HepG2 (cell line): ENCODE measurements around the gene SYNM. TPM values are rescaled to one million over a fixed set of nuclear protein-coding genes. Genes with fewer than 3 reads are reported as not detected.

Experiments
- ATAC-seq: fragments of 200-7000 bp; cut with Tn5 transposase; 3 replicates; pipeline ENCODE4 v1.9.1; 2020; ENCODE audit warnings: mild to moderate bottlenecking, moderate library complexity
- BruUV-seq: library from RNA; stranded (reverse); fragments of 400-500 nt; replicated peaks from 2 replicates; lab custom pipeline; 2021; lab: Mats Ljungman, UMichigan
- CTCF ChIA-PET: fragments of 300-600 bp; formaldehyde crosslinking; extraction: SDS; loops from one replicate; lab custom pipeline; 2021; ENCODE audit warnings: low total read pairs, inconsistent platforms, low intra/inter-chr PET ratio; lab: Yijun Ruan, JAX
- POLR2A ChIA-PET: fragments of 350-600 bp; sonication (Branson Sonifier 250); formaldehyde crosslinking; loops from one replicate; lab custom pipeline; 2020; ENCODE audit warnings: antibody characterized with exemption, inconsistent platforms; lab: Yijun Ruan, JAX
- DNase-seq: peaks from one replicate; pipeline ENCODE4 v3.0.0-alpha.2; 2015; ENCODE audit warnings: low spot score
- FAIRE-seq: peaks from 3 replicates; lab custom pipeline; 2011; peaks lifted over from hg19 to GRCh38; lab: Jason Lieb, UNC
- H2AFZ ChIP-seq: one replicate; pipeline ENCODE4 v1.6.1; 2011; ENCODE audit warnings: low read length, inconsistent platforms
- H3K27ac ChIP-seq: fragments of 300-600 bp; 3 replicates; pipeline ENCODE4 v1.8.0; 2011; ENCODE audit warnings: mixed run types, mild to moderate bottlenecking, mixed read lengths, low read length, inconsistent platforms; ENCODE audit not compliant: insufficient read depth; ENCODE audit errors: extremely low read length
- H3K27me3 ChIP-seq, 2 experiments: fragments of 200-600 bp in 1 of 2; 2 replicates in 1 of 2; 3 replicates in 1 of 2; pipeline versions ENCODE4 v1.6.0 to v1.8.0; 2011; ENCODE audit warnings: low read length in 2 of 2, mild to moderate bottlenecking in 2 of 2, moderate library complexity in 2 of 2, inconsistent platforms in 1 of 2; ENCODE audit not compliant: insufficient read depth in 2 of 2, control insufficient read depth in 1 of 2
- H3K36me3 ChIP-seq, 2 experiments: fragments of 200-600 bp in 1 of 2; replicated peaks in 1 of 2; 2 replicates in 1 of 2; 3 replicates in 1 of 2; pipeline versions ENCODE4 v1.5.1 to v1.8.0; 2011; ENCODE audit warnings: low read length in 2 of 2, inconsistent platforms in 1 of 2; ENCODE audit not compliant: insufficient read depth in 2 of 2, control insufficient read depth in 1 of 2
- H3K4me1 ChIP-seq: 2 replicates; pipeline ENCODE4 v1.5.1; 2012; ENCODE audit warnings: low read length, inconsistent platforms; ENCODE audit not compliant: insufficient read depth
- H3K4me2 ChIP-seq: 2 replicates; pipeline ENCODE4 v1.6.0; 2011; ENCODE audit warnings: low read depth, low read length, inconsistent platforms
- H3K4me3 ChIP-seq, 3 experiments: fragments of 200-600 bp in 1 of 3; sonication (generic), shearing (Covaris generic) in 1 of 3; replicated peaks in 1 of 3; 2 replicates each; pipeline ENCODE4 v1.5.1; 2011 to 2016; ENCODE audit warnings: low read length in 3 of 3, inconsistent platforms in 2 of 3, low read depth in 2 of 3, mild to moderate bottlenecking in 2 of 3, control low read depth in 1 of 3, mixed read lengths in 1 of 3; ENCODE audit not compliant: insufficient read depth in 1 of 3
- H3K79me2 ChIP-seq: one replicate; pipeline ENCODE4 v1.6.1; 2011; ENCODE audit warnings: low read length, inconsistent platforms; ENCODE audit not compliant: insufficient read depth
- H3K9ac ChIP-seq: 2 replicates; pipeline ENCODE4 v1.6.0; 2011; ENCODE audit warnings: mild to moderate bottlenecking, low read depth, low read length, inconsistent platforms; ENCODE audit not compliant: insufficient read depth
- H3K9me3 ChIP-seq: 2 replicates; pipeline ENCODE4 v1.5.1; 2012; ENCODE audit warnings: mild to moderate bottlenecking, low read length
- H4K20me1 ChIP-seq: 2 replicates; pipeline ENCODE4 v1.6.0; 2011; ENCODE audit warnings: inconsistent platforms, mild to moderate bottlenecking, low read length, moderate library complexity; ENCODE audit not compliant: insufficient read depth
- ADNP ChIP-seq: sonication (generic); formaldehyde crosslinking; IDR thresholded peaks from 2 replicates; pipeline ENCODE4 v1.4.0; 2020; ENCODE audit warnings: missing genetic modification reagents
- AHR ChIP-seq: IDR thresholded peaks from 2 replicates; pipeline ENCODE4 v1.6.1; 2018; ENCODE audit warnings: missing genetic modification reagents, missing compliant biosample characterization
- ZFX ChIP-seq: sonication (generic); formaldehyde crosslinking; IDR thresholded peaks from 2 replicates; pipeline ENCODE4 v1.4.0; 2020; ENCODE audit warnings: mild to moderate bottlenecking, low read depth, missing genetic modification reagents, moderate library complexity
- ZMYM2 ChIP-seq: sonication (generic); formaldehyde crosslinking; IDR thresholded peaks from 2 replicates; pipeline ENCODE4 v1.8.0; 2022; ENCODE audit warnings: mild to moderate bottlenecking, missing genetic modification reagents
- ZNF670 ChIP-seq: sonication (generic); formaldehyde crosslinking; IDR thresholded peaks from 2 replicates; pipeline ENCODE4 v1.8.0; 2022; ENCODE audit warnings: mild to moderate bottlenecking, missing genetic modification reagents, borderline replicate concordance
- ZNF839 ChIP-seq: sonication (generic); formaldehyde crosslinking; IDR thresholded peaks from 2 replicates; pipeline ENCODE4 v1.4.0; 2020; ENCODE audit warnings: missing genetic modification reagents, mild to moderate bottlenecking, borderline replicate concordance
- ZNF841 ChIP-seq: sonication (generic); formaldehyde crosslinking; IDR thresholded peaks from 2 replicates; pipeline ENCODE4 v1.8.1; 2023; ENCODE audit warnings: missing genetic modification reagents, borderline replicate concordance
- ZNF883 ChIP-seq: sonication (generic); formaldehyde crosslinking; IDR thresholded peaks from 2 replicates; pipeline ENCODE4 v1.5.1; 2020; ENCODE audit warnings: mild to moderate bottlenecking, missing genetic modification reagents; ENCODE audit errors: not compliant biosample characterization
- WGBS: methylation state at CpG from one replicate; pipeline ENCODE4 v1.1.6; 2017; ENCODE audit warnings: low lambda C conversion rate; 5-methylcytosine and 5-hydroxymethylcytosine counted together
- in situ Hi-C: cut with HindIII; loops from 2 replicates; pipeline ENCODE4 v1.10.0; 2017; ENCODE audit warnings: low pct_unique_long_range_greater_than_20kb; ENCODE audit not compliant: extremely low pct_ligation_motif_present
- intact Hi-C: fragments of 100-400 bp; cut with micrococcal nuclease; formaldehyde crosslinking; loops from one replicate; pipeline ENCODE4 v1.10.0; 2022; ENCODE audit not compliant: unreplicated experiment
- polyA plus RNA-seq, 8 experiments: library from polyadenylated mRNA; depleted of rRNA in 3 of 8; stranded (reverse) in 7 of 8; unstranded in 1 of 8; fragments of >200 nt; fragmentation: Illumina TruSeq in 4 of 8; extraction: Trizol in 4 of 8; gene quantifications; 2 replicates each; pipeline versions ENCODE4 v1.2.1 to v1.2.3, GENCODE V29; 2011 to 2016; ENCODE audit warnings: low read depth in 4 of 8, missing spikeins in 1 of 8, mixed read lengths in 1 of 8; ENCODE audit not compliant: insufficient read depth in 1 of 8
- total RNA-seq, 5 experiments: library from RNA; depleted of rRNA; stranded (reverse); fragments of >200 nt; fragmentation: Illumina TruSeq; extraction: Trizol; gene quantifications; 2 replicates each; pipeline ENCODE4 v1.2.3, GENCODE V29; 2016; ENCODE audit warnings: low read depth in 1 of 5
- TF ChIP-seq, protein P1 (sequence below): sonication (generic); formaldehyde crosslinking; IDR thresholded peaks from 2 replicates; pipeline ENCODE4 v1.5.1; 2020; ENCODE audit warnings: missing genetic modification reagents, mild to moderate bottlenecking, borderline replicate concordance
- TF ChIP-seq, protein P2 (sequence below): sonication (generic); formaldehyde crosslinking; conservative IDR thresholded peaks from 2 replicates; pipeline ENCODE4 v1.8.0; 2022; ENCODE audit warnings: missing genetic modification reagents
- TF ChIP-seq, protein P3 (sequence below): sonication (generic); formaldehyde crosslinking; IDR thresholded peaks from 2 replicates; pipeline ENCODE4 v1.5.1; 2020; ENCODE audit warnings: missing genetic modification reagents, mild to moderate bottlenecking, borderline replicate concordance

The SYNM gene
- total and polyA plus RNA-seq, 2 of the 13 experiments (the other 11 are each of a cell fraction or from before 2014, with no cell fraction given): 1.1 to 3.7 TPM

DNA sequence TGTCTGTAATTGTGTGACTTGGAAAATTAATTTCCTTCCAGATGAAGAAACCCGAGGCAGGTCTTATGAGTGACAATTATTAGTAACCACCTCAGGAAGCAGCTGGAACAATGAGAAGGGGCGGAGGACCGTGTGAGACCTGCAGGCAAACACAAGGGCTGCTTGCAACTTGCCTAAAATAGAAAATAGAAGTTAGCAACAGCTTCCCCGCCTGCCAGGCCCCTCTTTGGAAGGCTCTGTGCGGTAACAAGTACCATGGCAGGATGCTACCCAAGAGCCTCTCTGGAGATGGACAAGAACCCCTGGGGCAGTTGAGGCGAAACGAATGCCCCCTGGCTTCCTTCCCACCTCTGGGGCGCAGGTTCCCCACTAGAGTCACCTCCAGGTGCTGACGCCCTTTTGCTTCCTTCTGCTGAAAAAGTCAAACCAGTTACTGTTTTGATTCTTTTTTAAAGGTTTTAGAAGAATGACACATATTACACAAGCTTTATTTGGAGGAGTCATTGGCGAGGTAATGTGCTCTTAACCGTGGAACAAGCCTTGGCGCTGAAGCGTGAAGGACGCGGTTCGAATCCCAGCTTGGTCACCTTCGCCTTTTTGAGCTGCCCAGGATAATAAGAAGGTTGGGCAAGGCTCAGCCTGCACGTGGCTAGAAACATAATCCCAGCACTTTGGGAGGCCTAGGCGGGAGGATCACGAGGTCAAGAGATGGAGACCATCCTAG lies 47.0 kb upstream of the SYNM start:
- ChIA-PET POLR2A (no interaction called here), CTCF (no interaction called here)
- H4K20me1 ChIP-seq: no peaks in the 10 kb centered on the region
- peaks cover 8 to 67% of the 10 kb centered on the region in 2 experiments; a peak in 4 of 5 replicates for H3K27me3 ChIP-seq
- WGBS: 67% methylated on average over 18 of the region's 20 CpGs
- H3K9me3 ChIP-seq: no peaks in the 10 kb centered on the region
- H3K79me2 ChIP-seq: no peaks in the 10 kb centered on the region
- BruUV-seq: no TSS peak
- H3K4me2 ChIP-seq: no peak overlapping the region
- DNase-seq (no peak), FAIRE-seq (no peak), ATAC-seq (no peak)
- no peak overlapping the region for H3K4me3 ChIP-seq
- no peak overlapping the region for H2AFZ ChIP-seq
- in situ Hi-C loops: loop anchor here (5.0 kb wide), 1 partner anchor 541 kb away; no protein-coding TSS in a partner anchor
- TF ChIP-seq ZNF670: no peak
- TF ChIP-seq, protein P1, sequence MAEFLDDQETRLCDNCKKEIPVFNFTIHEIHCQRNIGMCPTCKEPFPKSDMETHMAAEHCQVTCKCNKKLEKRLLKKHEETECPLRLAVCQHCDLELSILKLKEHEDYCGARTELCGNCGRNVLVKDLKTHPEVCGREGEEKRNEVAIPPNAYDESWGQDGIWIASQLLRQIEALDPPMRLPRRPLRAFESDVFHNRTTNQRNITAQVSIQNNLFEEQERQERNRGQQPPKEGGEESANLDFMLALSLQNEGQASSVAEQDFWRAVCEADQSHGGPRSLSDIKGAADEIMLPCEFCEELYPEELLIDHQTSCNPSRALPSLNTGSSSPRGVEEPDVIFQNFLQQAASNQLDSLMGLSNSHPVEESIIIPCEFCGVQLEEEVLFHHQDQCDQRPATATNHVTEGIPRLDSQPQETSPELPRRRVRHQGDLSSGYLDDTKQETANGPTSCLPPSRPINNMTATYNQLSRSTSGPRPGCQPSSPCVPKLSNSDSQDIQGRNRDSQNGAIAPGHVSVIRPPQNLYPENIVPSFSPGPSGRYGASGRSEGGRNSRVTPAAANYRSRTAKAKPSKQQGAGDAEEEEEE: no peak
- no peak for TF ChIP-seq ZNF839 (CRISPR knock-in tag)
- TF ChIP-seq AHR: no peak
- no peak for TF ChIP-seq ADNP (CRISPR knock-in tag)
- no peak for TF ChIP-seq ZMYM2 (CRISPR knock-in tag)
- TF ChIP-seq, protein P2, sequence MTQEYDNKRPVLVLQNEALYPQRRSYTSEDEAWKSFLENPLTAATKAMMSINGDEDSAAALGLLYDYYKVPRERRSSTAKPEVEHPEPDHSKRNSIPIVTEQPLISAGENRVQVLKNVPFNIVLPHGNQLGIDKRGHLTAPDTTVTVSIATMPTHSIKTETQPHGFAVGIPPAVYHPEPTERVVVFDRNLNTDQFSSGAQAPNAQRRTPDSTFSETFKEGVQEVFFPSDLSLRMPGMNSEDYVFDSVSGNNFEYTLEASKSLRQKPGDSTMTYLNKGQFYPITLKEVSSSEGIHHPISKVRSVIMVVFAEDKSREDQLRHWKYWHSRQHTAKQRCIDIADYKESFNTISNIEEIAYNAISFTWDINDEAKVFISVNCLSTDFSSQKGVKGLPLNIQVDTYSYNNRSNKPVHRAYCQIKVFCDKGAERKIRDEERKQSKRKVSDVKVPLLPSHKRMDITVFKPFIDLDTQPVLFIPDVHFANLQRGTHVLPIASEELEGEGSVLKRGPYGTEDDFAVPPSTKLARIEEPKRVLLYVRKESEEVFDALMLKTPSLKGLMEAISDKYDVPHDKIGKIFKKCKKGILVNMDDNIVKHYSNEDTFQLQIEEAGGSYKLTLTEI (CRISPR knock-in tag): no peak
- TF ChIP-seq ZNF883 (CRISPR knock-in tag): no peak
- no peak for TF ChIP-seq ZNF841
- no peak for TF ChIP-seq ZFX
- TF ChIP-seq, protein P3, sequence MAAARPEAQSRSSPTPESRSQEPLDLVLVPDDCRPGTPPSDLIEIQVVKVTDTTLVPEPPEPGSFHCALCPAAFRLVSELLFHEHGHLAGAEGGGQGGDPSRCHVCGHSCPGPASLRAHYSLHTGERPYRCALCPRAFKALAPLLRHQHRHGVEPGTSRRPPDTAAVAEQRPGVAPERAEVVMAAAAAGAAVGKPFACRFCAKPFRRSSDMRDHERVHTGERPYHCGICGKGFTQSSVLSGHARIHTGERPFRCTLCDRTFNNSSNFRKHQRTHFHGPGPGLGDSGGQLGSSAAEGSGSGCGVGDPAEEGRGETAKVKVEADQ (CRISPR knock-in tag): no peak
- intact Hi-C loops: loop anchor here (5.0 kb wide), 1 partner anchor 616 kb away; no protein-coding TSS in a partner anchor
- H3K36me3 ChIP-seq: no peaks in the 10 kb centered on the region
- peaks cover 23% of the 10 kb centered on the region; the same call in 1 of the 2 replicates for H3K4me1 ChIP-seq
- no peak overlapping the region for H3K9ac ChIP-seq
- no peak overlapping the region for H3K27ac ChIP-seq
